NCI-H2196 treated with DMSO at 0.1 percent for 48 hours (cell line): ENCODE results near the gene SRRT.
"Not testable (repeated sequence)": the region's sequence is repeated elsewhere in the genome, so short reads cannot be mapped to it uniquely, and the experiment has no call there.

Experiments used
- DNase-seq: peaks from one replicate; lab custom pipeline; 2025; ENCODE audit not compliant: unreplicated experiment; lab: John Stamatoyannopoulos, UW

SRRT gene

GRCh38 chr7:100854146-100854895 lies 20.6 kb upstream of the SRRT start:
- DNase-seq, result no peak

GRCh38 chr7:100854899-100855298 lies 20.0 kb upstream of the SRRT start:
- DNase-seq, result not testable (repeated sequence)

- DNase-seq, result no peak
Measured at GRCh38 chr7:100855515-100855914, 19.4 kb upstream of the SRRT start.

GRCh38 chr7:100856871-100857282 lies 18.0 kb upstream of the SRRT start:
- no peak for DNase-seq

GRCh38 chr7:100859856-100860255 lies 15.0 kb upstream of the SRRT start:
- DNase-seq, result no peak

GRCh38 chr7:100860702-100861615 lies 13.9 kb upstream of the SRRT start:
- no peak for DNase-seq

GRCh38 chr7:100861616-100861985 lies 13.3 kb upstream of the SRRT start:
- DNase-seq, result no peak

- peak; percentile 12 for DNase-seq
Measured at GRCh38 chr7:100863406-100863950, 11.4 kb upstream of the SRRT start.

GRCh38 chr7:100864263-100864845 lies 10.5 kb upstream of the SRRT start:
- DNase-seq, result no peak

- DNase-seq, result peak; percentile 12
Measured at GRCh38 chr7:100865372-100865911, 9.5 kb upstream of the SRRT start.

- peak; percentile 45 for DNase-seq
Measured at GRCh38 chr7:100865938-100866728, 8.8 kb upstream of the SRRT start.

GRCh38 chr7:100866729-100867039 lies 8.2 kb upstream of the SRRT start:
- DNase-seq, result no peak

- no peak for DNase-seq
Measured at GRCh38 chr7:100867040-100867775, 7.7 kb upstream of the SRRT start, which contains the start of gene TRIP6. Gene TRIP6 (plus strand): TSS chr7:100867387. CDS start chr7:100867498, 111 bp downstream.

GRCh38 chr7:100867776-100868485 lies 7.0 kb upstream of the SRRT start:
- no peak for DNase-seq

- no peak for DNase-seq
Measured at GRCh38 chr7:100873599-100874299, 1.2 kb upstream of the SRRT start.

GRCh38 chr7:100874300-100874576 lies 665 bp upstream of the SRRT start:
- no peak for DNase-seq

- no peak for DNase-seq
Measured at GRCh38 chr7:100875356-100875751, 451 bp downstream of the SRRT start.

GRCh38 chr7:100878013-100878412 lies 3.1 kb downstream of the SRRT start:
- DNase-seq, result no peak

GRCh38 chr7:100878685-100879084 lies 3.8 kb downstream of the SRRT start:
- no peak for DNase-seq
